GOT3 (cell line): ENCODE data around the gene CD79A.
"Not testable (repeated sequence)": the region's sequence is repeated elsewhere in the genome, so short reads cannot be mapped to it uniquely, and the experiment has no call there.

Source experiments
- DNase-seq: peaks from one replicate; lab custom pipeline; 2025; ENCODE audit warnings: mixed read lengths; lab: John Stamatoyannopoulos, UW

Gene CD79A

DNA sequence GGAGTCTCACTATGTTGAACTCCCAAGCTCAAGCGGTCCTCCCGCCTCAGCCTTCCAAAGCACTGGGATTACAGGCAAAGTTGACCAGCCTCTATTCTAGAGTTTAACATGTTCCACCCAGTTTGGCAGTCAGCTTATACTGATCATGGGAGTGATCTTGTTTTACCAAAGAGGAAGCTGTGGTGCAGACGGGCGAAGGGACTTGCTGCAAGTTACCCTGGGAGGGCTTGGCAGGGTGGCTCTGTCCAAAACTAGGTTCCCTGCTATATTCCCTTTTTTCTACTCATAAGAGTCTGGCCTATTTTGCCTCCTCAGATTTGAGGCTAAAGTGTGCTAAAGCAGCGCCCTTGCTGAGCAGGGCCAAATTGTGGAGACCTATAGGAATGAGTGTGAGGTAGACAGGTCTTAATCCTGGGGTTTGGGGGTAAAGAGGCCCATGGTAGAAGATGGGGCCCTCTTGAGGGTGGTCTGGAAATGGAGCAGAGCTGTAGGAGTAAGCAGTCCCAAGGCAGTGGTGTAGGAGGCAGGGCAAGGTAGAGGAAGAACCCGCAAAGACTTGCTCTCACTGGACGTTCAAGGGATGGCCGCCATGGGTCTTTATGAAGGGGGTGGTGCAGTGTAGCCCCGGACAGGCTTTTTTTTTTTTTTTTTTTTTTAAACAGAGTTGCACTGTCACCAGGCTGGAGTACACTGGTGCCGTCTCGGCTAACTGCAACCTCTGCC is 13.7 kb upstream of the CD79A start:
- no peak for DNase-seq

GRCh38 chr19:41864374-41864773 is 12.7 kb upstream of the CD79A start:
- no peak for DNase-seq

GRCh38 chr19:41866284-41866683 is 10.8 kb upstream of the CD79A start:
- no peak for DNase-seq

- DNase-seq, result no peak
Observed at GRCh38 chr19:41868120-41868988, 8.7 kb upstream of the CD79A start.

DNA sequence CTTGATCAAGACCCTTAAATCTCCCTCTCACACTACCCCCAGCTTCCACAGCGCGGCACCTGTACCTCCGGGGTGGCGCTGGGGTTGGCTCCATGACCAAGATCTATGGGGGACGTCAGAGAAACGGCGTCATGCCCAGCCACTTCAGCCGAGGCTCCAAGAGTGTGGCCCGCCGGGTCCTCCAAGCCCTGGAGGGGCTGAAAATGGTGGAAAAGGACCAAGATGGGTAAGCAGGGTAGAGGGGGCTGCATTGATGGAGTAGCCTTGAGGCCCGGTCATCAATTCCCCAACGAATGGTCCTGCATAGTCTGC is 8.1 kb upstream of the CD79A start:
- DNase-seq, result no peak

GRCh38 chr19:41869374-41869955 is 7.6 kb upstream of the CD79A start:
- no peak for DNase-seq

- DNase-seq, result no peak
Observed at GRCh38 chr19:41870401-41870873, 6.6 kb upstream of the CD79A start.

GRCh38 chr19:41871573-41872383 is 5.3 kb upstream of the CD79A start:
- no peak for DNase-seq

GRCh38 chr19:41872384-41872774 is 4.7 kb upstream of the CD79A start:
- DNase-seq, result no peak

DNA sequence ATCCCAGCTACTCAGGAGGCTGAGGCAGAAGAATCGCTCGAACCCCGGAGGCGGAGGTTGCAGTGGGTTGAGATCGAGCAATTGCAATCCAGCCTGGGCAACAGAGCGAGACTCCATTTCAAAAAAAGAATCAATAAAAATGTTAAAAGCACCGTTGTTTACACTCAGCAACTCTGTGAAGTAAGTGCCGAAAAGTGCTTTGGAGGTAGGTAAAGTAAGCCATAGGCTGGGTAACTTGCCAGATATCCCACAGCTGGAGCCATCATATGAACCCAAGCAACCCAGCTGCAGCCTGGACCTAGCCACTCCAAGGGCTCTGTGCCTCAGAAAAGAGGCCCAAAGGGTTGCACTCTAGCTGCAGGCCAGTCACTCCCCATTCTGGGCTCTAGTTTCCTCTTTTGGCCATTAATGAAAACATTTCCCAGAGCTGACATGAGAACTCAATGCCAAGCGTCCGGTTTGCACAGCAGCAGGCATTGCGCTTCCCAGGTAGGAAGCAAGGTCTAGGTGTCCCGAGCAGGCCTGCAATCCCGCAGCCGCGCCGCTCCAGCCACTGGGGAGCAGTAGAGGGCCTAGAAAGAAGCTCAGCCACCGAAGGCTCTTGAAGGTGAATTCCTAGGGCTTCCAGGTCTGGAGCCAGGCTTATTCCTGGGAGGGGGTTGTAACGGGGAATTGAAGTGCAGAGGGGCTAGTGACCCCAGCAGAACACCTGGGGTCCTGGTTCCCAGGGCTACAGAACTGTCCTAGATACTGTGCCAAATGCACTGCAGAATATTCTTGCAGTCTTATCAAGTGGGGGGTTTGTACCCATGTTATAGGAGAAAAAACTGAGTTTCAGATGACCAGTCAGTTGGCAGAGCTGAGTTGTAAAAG is 4.1 kb upstream of the CD79A start:
- no peak for DNase-seq

DNA sequence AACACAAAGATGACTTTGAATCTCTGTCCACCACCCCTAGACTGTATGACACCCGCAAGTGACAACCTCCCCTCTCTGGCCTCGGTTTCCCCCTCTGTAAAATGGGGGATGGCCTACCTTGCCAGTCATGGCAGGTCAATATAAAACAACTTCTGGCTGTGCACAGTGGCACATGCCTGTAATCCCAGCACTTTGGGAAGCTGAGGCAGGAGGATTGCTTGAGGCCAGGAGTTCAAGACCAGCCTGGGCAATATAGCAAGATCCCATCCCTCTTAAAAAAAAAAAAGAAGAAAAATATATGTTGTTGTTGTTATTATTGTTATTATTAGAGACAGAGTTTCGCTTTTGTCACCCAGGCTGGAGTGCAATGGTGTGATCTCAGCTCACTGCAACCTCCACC is 1.1 kb upstream of the CD79A start:
- DNase-seq, result not testable (repeated sequence)

DNA sequence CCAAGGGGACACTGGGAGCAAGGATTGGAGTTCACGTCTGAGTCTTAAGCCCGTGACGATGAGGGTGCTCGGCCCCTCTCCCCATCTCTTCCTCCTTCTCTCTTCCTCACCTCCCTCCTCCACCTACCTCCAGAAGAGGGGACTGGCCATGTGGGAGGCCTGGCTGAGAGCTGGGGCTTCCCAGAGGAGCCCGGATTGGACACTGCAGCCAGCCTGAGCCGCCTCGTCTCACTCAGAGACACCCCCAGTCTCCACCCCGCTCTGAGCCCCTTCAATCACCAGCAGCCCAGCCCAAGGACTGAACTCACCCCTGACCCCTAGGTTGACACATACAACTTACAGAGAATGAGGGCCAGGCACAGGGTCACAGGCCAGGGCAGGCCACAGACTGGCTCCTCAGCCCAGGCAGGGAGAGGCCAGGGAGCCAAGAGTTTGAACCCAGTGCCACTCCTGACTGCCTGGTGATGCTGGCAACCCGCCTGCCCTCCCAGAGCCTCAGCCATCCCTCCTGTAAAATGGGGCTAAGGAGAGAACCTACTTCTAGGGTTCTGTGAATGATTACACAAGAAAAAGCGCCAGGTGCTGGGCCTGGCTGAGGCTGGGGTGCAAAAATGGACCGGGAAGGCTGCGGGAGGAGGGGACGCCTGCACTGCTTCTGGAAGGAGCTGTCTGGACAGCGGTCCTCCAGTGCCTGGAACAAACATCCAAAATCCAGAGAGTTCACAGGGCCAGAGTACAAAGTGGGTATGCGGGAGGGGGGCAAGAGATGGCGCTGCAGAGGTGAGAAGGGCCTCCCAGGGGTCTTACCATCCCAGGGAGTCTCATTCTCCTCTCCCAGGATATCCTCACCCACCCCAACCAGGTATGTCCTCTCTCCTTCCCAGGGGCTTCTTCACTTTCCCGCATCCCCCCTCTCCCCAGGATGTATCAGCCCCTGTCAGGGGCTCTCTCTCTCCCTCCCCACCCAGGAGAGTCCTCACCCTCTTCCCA is 1.1 kb downstream of the CD79A start:
- no peak for DNase-seq

- no peak for DNase-seq
Observed at GRCh38 chr19:41879080-41879479, 2.0 kb downstream of the CD79A start.

DNA sequence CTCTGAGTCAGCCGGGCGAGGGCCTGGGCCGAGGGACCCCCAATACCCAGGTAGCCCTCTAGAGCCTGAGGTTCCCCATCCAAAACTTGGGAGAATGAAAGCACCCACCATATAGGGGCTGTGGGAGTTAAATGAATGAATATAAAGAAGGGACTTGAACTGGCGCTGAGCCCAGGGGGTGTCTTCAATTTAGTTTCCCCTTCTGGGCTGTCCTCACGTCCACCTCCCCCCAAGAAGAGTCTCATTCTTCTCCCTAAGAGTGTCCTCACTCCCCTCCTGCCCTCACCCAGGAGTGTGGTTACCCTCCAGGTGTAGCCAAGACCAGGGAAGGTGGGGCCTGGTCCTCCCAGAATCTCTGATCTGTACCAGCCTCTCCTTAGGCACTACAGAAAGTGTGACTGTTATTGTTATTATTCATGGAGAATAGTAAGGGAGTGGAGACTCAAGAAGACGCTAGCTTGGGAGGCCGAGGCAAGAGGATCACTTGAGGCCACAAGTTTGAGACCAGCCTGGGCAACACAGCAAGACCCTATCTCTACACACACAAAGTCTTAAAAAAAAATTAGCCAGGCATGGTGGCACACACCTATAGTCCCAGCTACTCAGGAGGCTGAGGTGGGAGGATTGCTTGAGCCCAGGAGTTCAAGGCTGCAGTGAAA is 2.7 kb downstream of the CD79A start:
- DNase-seq, result no peak

- no peak for DNase-seq
Observed at GRCh38 chr19:41880329-41880708, 3.2 kb downstream of the CD79A start.

GRCh38 chr19:41882568-41883462 is 5.7 kb downstream of the CD79A start, which contains the start of gene ARHGEF1:
Gene ARHGEF1 (plus strand): TSS chr19:41883184. CDS start chr19:41888083, 4,899 bp downstream.
- no peak for DNase-seq

- DNase-seq, result no peak
Observed at GRCh38 chr19:41883463-41883820, 6.4 kb downstream of the CD79A start.
